ENCODE measurements around the gene GMEB2. TPM values are rescaled to one million over a fixed set of nuclear protein-coding genes. Genes with fewer than 3 reads are reported as not detected.

GMEB2 gene
- total RNA-seq, 1 donor from 2014 or later, result 8.0 TPM

DNA sequence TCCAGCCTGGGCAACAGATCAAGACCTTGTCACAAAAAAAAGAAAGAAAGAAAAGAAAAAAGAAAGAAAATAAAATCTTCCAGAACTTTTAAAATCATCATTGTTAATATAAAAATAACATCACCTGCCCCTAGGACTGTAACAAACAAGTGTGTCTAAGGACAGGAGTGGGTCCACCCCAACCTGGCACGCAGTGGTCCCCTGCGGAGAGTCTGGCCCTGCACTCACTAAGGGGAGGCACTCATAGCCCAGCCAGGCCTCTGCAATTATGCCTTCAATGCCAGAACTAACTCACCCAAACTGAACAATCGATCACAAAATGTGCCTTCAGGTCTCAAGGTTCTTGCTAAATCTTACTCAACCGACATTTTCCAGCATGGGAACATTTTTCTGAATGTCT is 4.8 kb downstream of the GMEB2 start:
- Histone ChIP-seq H3K27ac (no peak overlapping the region), H3K27me3 (no peaks in the 10 kb centered on the region), H4K20me1 (ENCODE audit: low read depth) (peaks cover 14% of the 10 kb centered on the region), H3F3A (ENCODE audit: low read depth) (peaks cover 16% of the 10 kb centered on the region), H3K9me3 (ENCODE audit: low read depth) (no peaks in the 10 kb centered on the region), H3K4me2 (no peak overlapping the region), H3K9ac (no peak overlapping the region), H3K36me3 (no peaks in the 10 kb centered on the region), H2AFZ (replicated peaks) (no peak overlapping the region), H3K4me1 (peaks cover 3% of the 10 kb centered on the region), H3K79me2 (ENCODE audit: low read depth) (peaks cover 57% of the 10 kb centered on the region), H3K4me3 (no peak overlapping the region)
- TF ChIP-seq, protein P1, sequence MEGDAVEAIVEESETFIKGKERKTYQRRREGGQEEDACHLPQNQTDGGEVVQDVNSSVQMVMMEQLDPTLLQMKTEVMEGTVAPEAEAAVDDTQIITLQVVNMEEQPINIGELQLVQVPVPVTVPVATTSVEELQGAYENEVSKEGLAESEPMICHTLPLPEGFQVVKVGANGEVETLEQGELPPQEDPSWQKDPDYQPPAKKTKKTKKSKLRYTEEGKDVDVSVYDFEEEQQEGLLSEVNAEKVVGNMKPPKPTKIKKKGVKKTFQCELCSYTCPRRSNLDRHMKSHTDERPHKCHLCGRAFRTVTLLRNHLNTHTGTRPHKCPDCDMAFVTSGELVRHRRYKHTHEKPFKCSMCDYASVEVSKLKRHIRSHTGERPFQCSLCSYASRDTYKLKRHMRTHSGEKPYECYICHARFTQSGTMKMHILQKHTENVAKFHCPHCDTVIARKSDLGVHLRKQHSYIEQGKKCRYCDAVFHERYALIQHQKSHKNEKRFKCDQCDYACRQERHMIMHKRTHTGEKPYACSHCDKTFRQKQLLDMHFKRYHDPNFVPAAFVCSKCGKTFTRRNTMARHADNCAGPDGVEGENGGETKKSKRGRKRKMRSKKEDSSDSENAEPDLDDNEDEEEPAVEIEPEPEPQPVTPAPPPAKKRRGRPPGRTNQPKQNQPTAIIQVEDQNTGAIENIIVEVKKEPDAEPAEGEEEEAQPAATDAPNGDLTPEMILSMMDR (IDR thresholded peaks at IDR 0.05), result no peak
- TF ChIP-seq EZH2phosphoT487 (IDR thresholded peaks at IDR 0.05) (no peak), EZH2 (IDR thresholded peaks at IDR 0.05) (no peak)
- no peaks in the 10 kb centered on the region for H3K9me3 Mint-ChIP-seq
- no peak for DNase-seq (ENCODE audit: low spot score)
- H3K27me3 Mint-ChIP-seq (ENCODE audit: insufficient read depth, low read depth), result peaks cover 2% of the 10 kb centered on the region
- H3K36me3 Mint-ChIP-seq, result peaks cover 21% of the 10 kb centered on the region
- H3K4me1 Mint-ChIP-seq, result peaks cover 29% of the 10 kb centered on the region
- H3K4me3 Mint-ChIP-seq, result no peak overlapping the region
- peak overlapping the region; percentile 81 for H3K27ac Mint-ChIP-seq

DNA sequence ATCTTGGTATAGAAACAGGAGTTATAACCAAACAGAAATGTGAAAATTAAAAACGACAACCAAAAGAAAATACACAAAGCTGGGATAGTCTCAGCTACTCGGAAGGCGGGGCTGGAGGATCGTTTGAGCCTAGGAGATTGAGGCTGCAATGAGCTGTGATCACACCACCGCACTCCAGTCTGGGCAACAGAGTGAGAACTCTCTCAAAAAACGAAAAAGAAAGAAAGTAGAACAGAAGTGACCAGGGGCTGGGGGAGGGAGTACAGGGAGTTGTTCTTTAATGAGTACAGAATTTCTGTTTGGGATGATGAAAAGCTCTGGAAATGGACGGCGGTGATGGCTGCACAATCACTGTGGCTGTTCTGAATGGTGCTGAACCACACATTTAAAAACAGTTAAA is 5.9 kb downstream of the GMEB2 start:
- peak overlapping the region; percentile 46 for H3K27ac Mint-ChIP-seq
- no peak for DNase-seq (ENCODE audit: low spot score)
- TF ChIP-seq, protein P1 (IDR thresholded peaks at IDR 0.05), result no peak
- no peak for TF ChIP-seq EZH2 (IDR thresholded peaks at IDR 0.05)
- TF ChIP-seq EZH2phosphoT487 (IDR thresholded peaks at IDR 0.05), result no peak

DNA sequence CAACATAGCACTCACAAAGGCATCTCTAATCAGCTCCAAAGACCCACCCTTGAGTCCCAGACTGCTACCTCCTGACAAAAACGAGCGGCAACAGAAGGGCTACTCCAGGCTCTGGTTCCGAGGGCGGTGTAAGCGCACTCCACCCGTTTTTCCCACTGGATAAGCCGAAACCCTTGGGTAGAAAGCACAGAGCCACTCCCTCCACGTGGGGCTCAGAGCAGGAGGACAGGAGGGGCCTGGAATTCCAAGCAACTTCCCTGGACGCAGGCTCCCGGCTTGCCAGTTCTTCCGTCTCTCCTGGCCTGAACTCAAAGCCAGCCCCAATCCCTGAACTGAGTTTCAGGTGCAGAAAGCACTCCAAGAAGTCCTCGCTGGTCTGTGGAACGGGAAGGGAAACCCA is 7.4 kb downstream of the GMEB2 start:
- Histone ChIP-seq H3K4me3 (no peak overlapping the region), H3K36me3 (no peaks in the 10 kb centered on the region), H3K4me1 (peaks cover 3% of the 10 kb centered on the region), H3K9me3 (ENCODE audit: low read depth) (no peaks in the 10 kb centered on the region), H3F3A (ENCODE audit: low read depth) (peaks cover under 1% of the 10 kb centered on the region), H3K4me2 (no peak overlapping the region), H3K79me2 (ENCODE audit: low read depth) (peaks cover 41% of the 10 kb centered on the region), H3K9ac (no peak overlapping the region), H3K27me3 (no peaks in the 10 kb centered on the region), H4K20me1 (ENCODE audit: low read depth) (peaks cover 14% of the 10 kb centered on the region), H2AFZ (replicated peaks) (no peak overlapping the region), H3K27ac (no peak overlapping the region)
- Mint-ChIP-seq H3K27me3 (ENCODE audit: insufficient read depth, low read depth) (peaks cover 2% of the 10 kb centered on the region), H3K27ac (no peak overlapping the region), H3K4me1 (peaks cover 22% of the 10 kb centered on the region), H3K4me3 (peak overlapping the region; percentile 43), H3K36me3 (peaks cover 43% of the 10 kb centered on the region), H3K9me3 (peaks cover 5% of the 10 kb centered on the region)
- TF ChIP-seq, protein P1 (IDR thresholded peaks at IDR 0.05), result no peak
- TF ChIP-seq EZH2phosphoT487 (IDR thresholded peaks at IDR 0.05) (no peak), EZH2 (IDR thresholded peaks at IDR 0.05) (no peak)
- no peak for DNase-seq (ENCODE audit: low spot score)

More for the DNA sequence above, 5.9 kb downstream of the GMEB2 start:
- H3K4me1 Mint-ChIP-seq, result peaks cover 29% of the 10 kb centered on the region
- H3K9me3 Mint-ChIP-seq, result no peaks in the 10 kb centered on the region
- H3K4me3 Mint-ChIP-seq, result peak overlapping the region; percentile 66
- Histone ChIP-seq H3K4me3 (no peak overlapping the region), H3K36me3 (no peaks in the 10 kb centered on the region), H3K9ac (no peak overlapping the region), H3K4me2 (no peak overlapping the region), H3K9me3 (ENCODE audit: low read depth) (no peaks in the 10 kb centered on the region), H3K4me1 (peaks cover 3% of the 10 kb centered on the region), H3K27me3 (no peaks in the 10 kb centered on the region), H3K27ac (no peak overlapping the region), H3F3A (ENCODE audit: low read depth) (peaks cover 16% of the 10 kb centered on the region), H3K79me2 (ENCODE audit: low read depth) (peaks cover 53% of the 10 kb centered on the region), H4K20me1 (ENCODE audit: low read depth) (peaks cover 14% of the 10 kb centered on the region), H2AFZ (replicated peaks) (no peak overlapping the region)
- peaks cover 2% of the 10 kb centered on the region for H3K27me3 Mint-ChIP-seq (ENCODE audit: insufficient read depth, low read depth)
- H3K36me3 Mint-ChIP-seq, result peaks cover 31% of the 10 kb centered on the region
